ENCODE measurements around the gene TDRD7. TPM values are rescaled to one million over a fixed set of nuclear protein-coding genes. Genes with fewer than 3 reads are reported as not detected.

The TDRD7 gene
- total RNA-seq, 1 donor from 2014 or later = 8.1 TPM

DNA sequence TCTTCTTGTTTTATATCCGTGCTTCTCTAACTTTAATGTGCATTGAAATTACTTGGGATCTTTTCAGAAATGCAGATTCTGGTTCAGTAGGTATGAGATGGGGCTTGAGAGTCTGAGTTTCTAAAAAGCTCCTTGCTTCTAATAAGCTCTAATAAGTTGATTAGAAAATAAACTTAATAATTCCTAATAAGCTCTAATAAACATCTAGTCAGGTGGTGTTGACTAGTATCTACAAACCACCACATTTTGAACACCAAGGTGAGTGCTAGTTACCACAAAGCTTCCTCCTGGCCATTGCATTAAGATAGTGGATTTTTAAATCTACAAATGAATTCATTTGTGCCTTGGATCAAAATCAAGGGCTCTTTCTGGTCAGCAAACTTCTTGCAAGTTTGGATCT is 94.9 kb downstream of the TDRD7 start:
- H3K4me2 ChIP-seq = no peak overlapping the region
- H3K4me1 Mint-ChIP-seq = peaks cover 7% of the 10 kb centered on the region

DNA sequence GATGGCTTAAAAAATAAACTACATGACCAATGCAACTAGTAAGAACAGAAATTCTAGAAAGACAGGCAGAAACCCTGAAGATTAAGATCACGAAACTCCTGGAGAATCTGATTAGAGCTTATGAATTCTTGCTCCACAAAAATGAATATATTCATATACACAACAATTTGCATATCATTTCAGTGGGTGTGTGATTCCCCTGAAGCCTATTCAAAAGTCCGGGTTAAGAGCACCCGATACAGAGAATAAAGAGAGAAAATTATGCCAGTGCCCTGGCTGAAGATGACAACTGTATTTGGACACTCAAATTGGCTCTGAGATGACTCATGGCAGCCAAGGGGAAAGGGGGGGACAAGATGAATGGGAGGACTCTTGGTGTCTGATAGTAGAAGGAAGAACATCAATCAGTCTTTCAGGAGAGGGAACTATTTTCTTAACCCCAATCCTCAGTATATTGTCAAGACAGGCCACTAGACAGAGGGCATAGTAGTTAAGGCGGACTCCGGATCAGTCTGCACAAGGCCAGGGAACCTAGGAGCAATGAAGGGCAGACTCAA is 95.6 kb downstream of the TDRD7 start:
- Histone ChIP-seq H3K4me1 (peaks cover 5% of the 10 kb centered on the region), H4K20me1 (ENCODE audit: low read depth) (no peaks in the 10 kb centered on the region), H3F3A (ENCODE audit: low read depth) (peaks cover 2% of the 10 kb centered on the region), H3K4me2 (no peak overlapping the region), H3K36me3 (no peaks in the 10 kb centered on the region), H3K9me3 (ENCODE audit: low read depth) (no peaks in the 10 kb centered on the region), H3K27ac (no peak overlapping the region), H3K4me3 (no peak overlapping the region), H3K79me2 (ENCODE audit: low read depth) (no peaks in the 10 kb centered on the region), H3K9ac (no peak overlapping the region), H3K27me3 (peaks cover 52% of the 10 kb centered on the region), H2AFZ (replicated peaks) (no peak overlapping the region)
- Mint-ChIP-seq H3K27me3 (ENCODE audit: insufficient read depth, low read depth) (peaks cover 19% of the 10 kb centered on the region), H3K36me3 (no peaks in the 10 kb centered on the region), H3K9me3 (peaks cover 7% of the 10 kb centered on the region), H3K4me3 (no peak overlapping the region), H3K27ac (no peak overlapping the region), H3K4me1 (peaks cover 7% of the 10 kb centered on the region)
- DNase-seq (ENCODE audit: low spot score) = no peak
- TF ChIP-seq, protein P1, sequence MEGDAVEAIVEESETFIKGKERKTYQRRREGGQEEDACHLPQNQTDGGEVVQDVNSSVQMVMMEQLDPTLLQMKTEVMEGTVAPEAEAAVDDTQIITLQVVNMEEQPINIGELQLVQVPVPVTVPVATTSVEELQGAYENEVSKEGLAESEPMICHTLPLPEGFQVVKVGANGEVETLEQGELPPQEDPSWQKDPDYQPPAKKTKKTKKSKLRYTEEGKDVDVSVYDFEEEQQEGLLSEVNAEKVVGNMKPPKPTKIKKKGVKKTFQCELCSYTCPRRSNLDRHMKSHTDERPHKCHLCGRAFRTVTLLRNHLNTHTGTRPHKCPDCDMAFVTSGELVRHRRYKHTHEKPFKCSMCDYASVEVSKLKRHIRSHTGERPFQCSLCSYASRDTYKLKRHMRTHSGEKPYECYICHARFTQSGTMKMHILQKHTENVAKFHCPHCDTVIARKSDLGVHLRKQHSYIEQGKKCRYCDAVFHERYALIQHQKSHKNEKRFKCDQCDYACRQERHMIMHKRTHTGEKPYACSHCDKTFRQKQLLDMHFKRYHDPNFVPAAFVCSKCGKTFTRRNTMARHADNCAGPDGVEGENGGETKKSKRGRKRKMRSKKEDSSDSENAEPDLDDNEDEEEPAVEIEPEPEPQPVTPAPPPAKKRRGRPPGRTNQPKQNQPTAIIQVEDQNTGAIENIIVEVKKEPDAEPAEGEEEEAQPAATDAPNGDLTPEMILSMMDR (IDR thresholded peaks at IDR 0.05) = no peak
- TF ChIP-seq EZH2 (IDR thresholded peaks at IDR 0.05) = no peak
- TF ChIP-seq EZH2phosphoT487 (IDR thresholded peaks at IDR 0.05) = no peak

More for the DNA sequence above, 94.9 kb downstream of the TDRD7 start:
- TF ChIP-seq EZH2 (IDR thresholded peaks at IDR 0.05) (no peak), EZH2phosphoT487 (IDR thresholded peaks at IDR 0.05) (no peak)
- TF ChIP-seq, protein P1 (IDR thresholded peaks at IDR 0.05) = no peak
- H3K79me2 ChIP-seq (ENCODE audit: low read depth) = no peaks in the 10 kb centered on the region
- H3K4me3 ChIP-seq = no peak overlapping the region
- H4K20me1 ChIP-seq (ENCODE audit: low read depth) = peaks cover 5% of the 10 kb centered on the region
- no peak overlapping the region for H3K27ac Mint-ChIP-seq
- H3K9ac ChIP-seq = no peak overlapping the region
- H3K27me3 ChIP-seq = peaks cover 59% of the 10 kb centered on the region
- H3K27ac ChIP-seq = no peak overlapping the region
- H3K9me3 ChIP-seq (ENCODE audit: low read depth) = no peaks in the 10 kb centered on the region
- no peak for DNase-seq (ENCODE audit: low spot score)
- peaks cover 24% of the 10 kb centered on the region for H3K27me3 Mint-ChIP-seq (ENCODE audit: insufficient read depth, low read depth)
- peaks cover 12% of the 10 kb centered on the region for H3K4me1 ChIP-seq
- no peak overlapping the region for H3K4me3 Mint-ChIP-seq
- H2AFZ ChIP-seq (replicated peaks) = no peak overlapping the region
- H3F3A ChIP-seq (ENCODE audit: low read depth) = peaks cover 9% of the 10 kb centered on the region
- no peaks in the 10 kb centered on the region for H3K36me3 ChIP-seq
- H3K9me3 Mint-ChIP-seq = peaks cover 7% of the 10 kb centered on the region
- no peaks in the 10 kb centered on the region for H3K36me3 Mint-ChIP-seq

DNA sequence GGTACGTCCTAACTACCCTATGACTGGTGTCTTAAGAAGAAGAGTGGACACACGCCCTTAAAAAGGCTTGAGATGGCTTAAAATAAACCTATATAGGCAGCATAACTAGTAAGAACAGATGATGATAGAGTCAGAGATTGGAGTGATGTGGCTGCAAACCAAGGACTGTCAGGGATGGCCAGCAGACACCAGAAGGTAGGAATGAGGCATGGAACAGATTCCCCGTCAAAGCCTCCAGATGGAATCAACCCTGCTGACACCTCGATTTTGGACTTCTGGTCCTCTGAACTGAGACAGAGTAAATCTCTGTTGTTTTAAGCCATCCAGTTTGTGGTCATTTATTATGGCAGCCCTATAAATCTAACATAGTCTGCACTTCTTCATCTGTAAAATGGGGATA is 97.0 kb downstream of the TDRD7 start:
- no peak overlapping the region for H3K9ac ChIP-seq
- no peaks in the 10 kb centered on the region for H4K20me1 ChIP-seq (ENCODE audit: low read depth)
- Mint-ChIP-seq H3K9me3 (peaks cover 2% of the 10 kb centered on the region), H3K4me1 (no peaks in the 10 kb centered on the region), H3K4me3 (no peak overlapping the region), H3K27ac (no peak overlapping the region), H3K27me3 (ENCODE audit: insufficient read depth, low read depth) (peaks cover 6% of the 10 kb centered on the region), H3K36me3 (no peaks in the 10 kb centered on the region)
- H3K4me2 ChIP-seq = no peak overlapping the region
- TF ChIP-seq EZH2 (IDR thresholded peaks at IDR 0.05) (no peak), EZH2phosphoT487 (IDR thresholded peaks at IDR 0.05) (no peak)
- TF ChIP-seq, protein P1 (IDR thresholded peaks at IDR 0.05) = no peak
- H3F3A ChIP-seq (ENCODE audit: low read depth) = no peaks in the 10 kb centered on the region
- no peak for DNase-seq (ENCODE audit: low spot score)
- H3K4me3 ChIP-seq = no peak overlapping the region
- H2AFZ ChIP-seq (replicated peaks) = no peak overlapping the region
- peaks cover 39% of the 10 kb centered on the region for H3K27me3 ChIP-seq
- no peaks in the 10 kb centered on the region for H3K9me3 ChIP-seq (ENCODE audit: low read depth)
- H3K79me2 ChIP-seq (ENCODE audit: low read depth) = no peaks in the 10 kb centered on the region
- H3K36me3 ChIP-seq = no peaks in the 10 kb centered on the region
- no peak overlapping the region for H3K27ac ChIP-seq
- H3K4me1 ChIP-seq = no peaks in the 10 kb centered on the region

Data from neural progenitor cell (in vitro differentiated cells).